SK-N-SH (cell line): Measurements from ENCODE around the gene CFDP1. TPM values are rescaled to one million over a fixed set of nuclear protein-coding genes. Genes with fewer than 3 reads are reported as not detected.

Experiments
- CTCF ChIA-PET: fragments of 300-600, 350-600 bp; formaldehyde crosslinking; extraction: SDS; loops from one replicate; lab custom pipeline; 2021; lab: Yijun Ruan, JAX
- POLR2A ChIA-PET: fragments of 350-600 bp; sonication (Branson Sonifier 250); formaldehyde crosslinking; extraction: SDS; loops from one replicate; lab custom pipeline; 2020; ENCODE audit warnings: antibody characterized with exemption, inconsistent platforms; lab: Yijun Ruan, JAX
- DNase-seq: peaks from one replicate; pipeline ENCODE4 v3.0.0; 2012
- H2AFZ ChIP-seq: fragments of 200-600 bp; sonication (generic); 2 replicates; pipeline ENCODE4 v1.8.1; 2016; ENCODE audit warnings: antibody characterized with exemption, mild to moderate bottlenecking, low read depth
- H3F3A ChIP-seq: fragments of 200-600 bp; sonication (generic); replicated peaks from 2 replicates; pipeline ENCODE3; 2016; ENCODE audit warnings: antibody characterized with exemption, mild to moderate bottlenecking; ENCODE audit not compliant: insufficient read depth
- H3K27ac ChIP-seq, 2 experiments: fragments of 200-500 bp in 1 of 2; fragments of 200-600 bp in 1 of 2; sonication (Bioruptor generic) in 1 of 2; sonication (generic), shearing (Covaris generic) in 1 of 2; 2 replicates each; pipeline versions ENCODE4 v1.5.1 to v1.6.1; 2014 to 2016; ENCODE audit warnings: low read depth in 2 of 2, inconsistent platforms in 1 of 2, low read length in 1 of 2, mild to moderate bottlenecking in 1 of 2, mixed read lengths in 1 of 2
- H3K27me3 ChIP-seq: fragments of 200-600 bp; sonication (generic), shearing (Covaris generic); 2 replicates; pipeline ENCODE4 v1.6.1; 2016; ENCODE audit warnings: mixed run types; ENCODE audit not compliant: insufficient read depth
- H3K36me3 ChIP-seq, 2 experiments: fragments of 200-500 bp in 1 of 2; fragments of 200-600 bp in 1 of 2; sonication (Bioruptor generic) in 1 of 2; sonication (generic) in 1 of 2; replicated peaks in 1 of 2; 2 replicates each; pipeline versions ENCODE3 to v1.5.1; 2014 to 2016; ENCODE audit warnings: low read length in 1 of 2, mild to moderate bottlenecking in 1 of 2; ENCODE audit not compliant: insufficient read depth in 2 of 2, control insufficient read depth in 1 of 2
- H3K4me1 ChIP-seq, 2 experiments: fragments of 200-500 bp in 1 of 2; fragments of 200-600 bp in 1 of 2; sonication (Bioruptor generic) in 1 of 2; sonication (generic), shearing (Covaris generic) in 1 of 2; 2 replicates each; pipeline versions ENCODE4 v1.5.1 to v1.6.1; 2014 to 2016; ENCODE audit warnings: low read depth in 1 of 2, low read length in 1 of 2, mixed run types in 1 of 2; ENCODE audit not compliant: insufficient read depth in 2 of 2, control insufficient read depth in 1 of 2
- H3K4me2 ChIP-seq: fragments of 200-600 bp; sonication (generic), shearing (Covaris generic); 2 replicates; pipeline ENCODE4 v1.6.1; 2017; ENCODE audit warnings: mixed run types
- H3K4me3 ChIP-seq, 2 experiments: fragments of 200-500 bp in 1 of 2; fragments of 200-600 bp in 1 of 2; sonication (Bioruptor generic) in 1 of 2; sonication (generic), shearing (Covaris generic) in 1 of 2; 2 replicates each; pipeline versions ENCODE4 v1.5.1 to v1.8.1; 2014 to 2016; ENCODE audit warnings: low read depth in 2 of 2, inconsistent platforms in 1 of 2, low read length in 1 of 2, mild to moderate bottlenecking in 1 of 2, mixed read lengths in 1 of 2, moderate library complexity in 1 of 2
- H3K79me2 ChIP-seq: fragments of 200-600 bp; sonication (generic); 2 replicates; pipeline ENCODE4 v1.8.1; 2017; ENCODE audit warnings: mild to moderate bottlenecking; ENCODE audit not compliant: insufficient read depth
- H3K9ac ChIP-seq: fragments of 200-600 bp; sonication (generic); 2 replicates; pipeline ENCODE4 v1.6.1; 2017; ENCODE audit warnings: mixed run types
- H3K9me2 ChIP-seq: fragments of 200-600 bp; sonication (generic); 2 replicates; pipeline ENCODE4 v1.6.1; 2017; ENCODE audit warnings: mixed run types
- H3K9me3 ChIP-seq: fragments of 200-600 bp; sonication (generic); 2 replicates; pipeline ENCODE4 v1.6.1; 2017; ENCODE audit warnings: mixed run types, mild to moderate bottlenecking, moderate library complexity
- H4K20me1 ChIP-seq: fragments of 200-600 bp; sonication (generic); 2 replicates; pipeline ENCODE4 v1.6.1; 2017; ENCODE audit warnings: mild to moderate bottlenecking, mixed run types; ENCODE audit not compliant: insufficient read depth
- EP300 ChIP-seq, 2 experiments: IDR thresholded peaks; 2 replicates each; pipeline versions ENCODE4 v1.4.0 to v1.6.1; 2012; ENCODE audit warnings: borderline replicate concordance in 1 of 2, low read depth in 1 of 2, low read length in 1 of 2
- FOXM1 ChIP-seq: IDR thresholded peaks from 2 replicates; pipeline ENCODE4 v1.4.0; 2012; ENCODE audit warnings: low read depth, mild to moderate bottlenecking
- NRF1 ChIP-seq: IDR thresholded peaks from 2 replicates; pipeline ENCODE4 v1.6.1; 2012; ENCODE audit warnings: low read depth, mild to moderate bottlenecking, low read length
- POLR2AphosphoS5 ChIP-seq: IDR thresholded peaks from 2 replicates; pipeline ENCODE4 v1.6.1; 2012; ENCODE audit warnings: low read depth, low read length
- SIN3A ChIP-seq: IDR thresholded peaks from 2 replicates; pipeline ENCODE4 v1.6.1; 2012; ENCODE audit warnings: low read depth, mild to moderate bottlenecking, low read length, moderate library complexity, borderline replicate concordance
- SMC3 ChIP-seq: IDR thresholded peaks from 2 replicates; pipeline ENCODE4 v1.6.1; 2012; ENCODE audit warnings: low read depth, low read length, improper control_type of control experiment
- TAF1 ChIP-seq: IDR thresholded peaks from 2 replicates; pipeline ENCODE4 v1.6.1; 2012; ENCODE audit warnings: low read depth, mild to moderate bottlenecking, low read length, moderate library complexity, borderline replicate concordance
- TEAD4 ChIP-seq: IDR thresholded peaks from 2 replicates; pipeline ENCODE4 v1.4.0; 2012; ENCODE audit warnings: mild to moderate bottlenecking, borderline replicate concordance; ENCODE audit not compliant: insufficient read depth
- WGBS: methylation state at CpG from one replicate; pipeline ENCODE4 v1.1.6; 2017; ENCODE audit warnings: low lambda C conversion rate; 5-methylcytosine and 5-hydroxymethylcytosine counted together
- polyA plus RNA-seq, 3 experiments: library from polyadenylated mRNA; depleted of rRNA; stranded (reverse); fragments of >200 nt; gene quantifications; 2 replicates each; pipeline ENCODE4 v1.2.3, GENCODE V29; 2012
- TF ChIP-seq, protein P1 (sequence below): IDR thresholded peaks from 2 replicates; pipeline ENCODE4 v1.4.0; 2012; ENCODE audit warnings: low read depth, borderline replicate concordance
- TF ChIP-seq, protein P2 (sequence below): IDR thresholded peaks from 2 replicates; pipeline ENCODE4 v1.6.1; 2012; ENCODE audit warnings: mild to moderate bottlenecking, low read depth, low read length, moderate library complexity

CFDP1 gene
- polyA plus RNA-seq, 1 of the 3 experiments (the other 2 are of a cell fraction) = 46.0 TPM

DNA sequence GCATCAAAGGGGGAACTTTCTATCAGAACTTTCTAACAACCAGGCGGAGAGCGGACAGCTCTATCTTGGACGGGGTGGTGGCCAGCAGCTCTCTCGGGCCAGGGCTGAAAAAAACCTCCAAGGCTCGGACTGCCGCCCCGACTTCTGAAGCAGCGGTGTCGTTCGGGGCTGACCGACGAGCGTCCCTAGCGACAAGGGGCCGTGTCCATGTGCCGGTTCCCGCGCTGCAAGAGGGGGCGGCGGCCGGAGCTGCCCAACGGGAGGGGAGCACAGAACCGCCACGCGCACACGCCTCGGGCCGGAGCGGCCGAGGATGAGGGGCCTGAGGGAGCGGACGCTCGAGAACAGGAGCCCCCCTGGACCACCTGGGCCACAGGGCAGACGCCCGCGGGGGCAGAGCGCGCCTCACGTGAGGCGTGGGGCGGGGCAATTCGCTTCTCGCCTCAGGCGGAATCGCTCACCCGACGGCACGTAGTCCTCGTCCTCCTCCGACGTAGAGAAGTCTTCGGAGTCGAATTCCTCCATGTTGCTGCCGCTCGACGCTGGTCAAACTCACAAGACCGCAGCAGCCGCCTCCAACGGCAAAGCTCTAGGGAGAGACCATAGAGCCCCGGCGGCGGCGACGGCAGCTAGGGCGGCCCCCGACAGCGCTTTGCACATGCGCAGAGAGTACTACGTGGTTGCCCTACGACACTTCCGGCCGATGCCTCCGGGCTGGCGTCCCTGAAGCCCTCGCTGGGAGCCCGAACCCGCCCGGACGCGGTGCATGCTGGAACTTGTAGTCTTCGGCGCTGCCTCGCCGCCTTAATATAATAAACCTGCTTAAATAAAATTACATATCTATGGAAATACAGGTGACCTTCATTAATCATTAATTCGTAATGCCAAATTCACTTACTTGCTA, at the start of gene CFDP1 (continued):
- TF ChIP-seq, protein P1, sequence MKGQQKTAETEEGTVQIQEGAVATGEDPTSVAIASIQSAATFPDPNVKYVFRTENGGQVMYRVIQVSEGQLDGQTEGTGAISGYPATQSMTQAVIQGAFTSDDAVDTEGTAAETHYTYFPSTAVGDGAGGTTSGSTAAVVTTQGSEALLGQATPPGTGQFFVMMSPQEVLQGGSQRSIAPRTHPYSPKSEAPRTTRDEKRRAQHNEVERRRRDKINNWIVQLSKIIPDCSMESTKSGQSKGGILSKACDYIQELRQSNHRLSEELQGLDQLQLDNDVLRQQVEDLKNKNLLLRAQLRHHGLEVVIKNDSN = peak; percentile 86
- TF ChIP-seq POLR2AphosphoS5 (peak; percentile 83), SMC3 (no peak), TAF1 (0 out of 2 replicates have a peak, but pooled peaks have one; percentile 43), FOXM1 (no peak), NRF1 (peak; percentile 76), SIN3A (peak; percentile 90; the same call in 1 of the 2 replicates), EP300 (IDR thresholded peaks at IDR 0.05; ENCODE audit: borderline replicate concordance in 1 of 2, low read depth in 1 of 2, low read length in 1 of 2) (0 out of 4 replicates have a peak, but pooled peaks of 1 of the 2 experiments have one; percentile 9)
- TF ChIP-seq, protein P2, sequence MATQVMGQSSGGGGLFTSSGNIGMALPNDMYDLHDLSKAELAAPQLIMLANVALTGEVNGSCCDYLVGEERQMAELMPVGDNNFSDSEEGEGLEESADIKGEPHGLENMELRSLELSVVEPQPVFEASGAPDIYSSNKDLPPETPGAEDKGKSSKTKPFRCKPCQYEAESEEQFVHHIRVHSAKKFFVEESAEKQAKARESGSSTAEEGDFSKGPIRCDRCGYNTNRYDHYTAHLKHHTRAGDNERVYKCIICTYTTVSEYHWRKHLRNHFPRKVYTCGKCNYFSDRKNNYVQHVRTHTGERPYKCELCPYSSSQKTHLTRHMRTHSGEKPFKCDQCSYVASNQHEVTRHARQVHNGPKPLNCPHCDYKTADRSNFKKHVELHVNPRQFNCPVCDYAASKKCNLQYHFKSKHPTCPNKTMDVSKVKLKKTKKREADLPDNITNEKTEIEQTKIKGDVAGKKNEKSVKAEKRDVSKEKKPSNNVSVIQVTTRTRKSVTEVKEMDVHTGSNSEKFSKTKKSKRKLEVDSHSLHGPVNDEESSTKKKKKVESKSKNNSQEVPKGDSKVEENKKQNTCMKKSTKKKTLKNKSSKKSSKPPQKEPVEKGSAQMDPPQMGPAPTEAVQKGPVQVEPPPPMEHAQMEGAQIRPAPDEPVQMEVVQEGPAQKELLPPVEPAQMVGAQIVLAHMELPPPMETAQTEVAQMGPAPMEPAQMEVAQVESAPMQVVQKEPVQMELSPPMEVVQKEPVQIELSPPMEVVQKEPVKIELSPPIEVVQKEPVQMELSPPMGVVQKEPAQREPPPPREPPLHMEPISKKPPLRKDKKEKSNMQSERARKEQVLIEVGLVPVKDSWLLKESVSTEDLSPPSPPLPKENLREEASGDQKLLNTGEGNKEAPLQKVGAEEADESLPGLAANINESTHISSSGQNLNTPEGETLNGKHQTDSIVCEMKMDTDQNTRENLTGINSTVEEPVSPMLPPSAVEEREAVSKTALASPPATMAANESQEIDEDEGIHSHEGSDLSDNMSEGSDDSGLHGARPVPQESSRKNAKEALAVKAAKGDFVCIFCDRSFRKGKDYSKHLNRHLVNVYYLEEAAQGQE = no peak

DNA sequence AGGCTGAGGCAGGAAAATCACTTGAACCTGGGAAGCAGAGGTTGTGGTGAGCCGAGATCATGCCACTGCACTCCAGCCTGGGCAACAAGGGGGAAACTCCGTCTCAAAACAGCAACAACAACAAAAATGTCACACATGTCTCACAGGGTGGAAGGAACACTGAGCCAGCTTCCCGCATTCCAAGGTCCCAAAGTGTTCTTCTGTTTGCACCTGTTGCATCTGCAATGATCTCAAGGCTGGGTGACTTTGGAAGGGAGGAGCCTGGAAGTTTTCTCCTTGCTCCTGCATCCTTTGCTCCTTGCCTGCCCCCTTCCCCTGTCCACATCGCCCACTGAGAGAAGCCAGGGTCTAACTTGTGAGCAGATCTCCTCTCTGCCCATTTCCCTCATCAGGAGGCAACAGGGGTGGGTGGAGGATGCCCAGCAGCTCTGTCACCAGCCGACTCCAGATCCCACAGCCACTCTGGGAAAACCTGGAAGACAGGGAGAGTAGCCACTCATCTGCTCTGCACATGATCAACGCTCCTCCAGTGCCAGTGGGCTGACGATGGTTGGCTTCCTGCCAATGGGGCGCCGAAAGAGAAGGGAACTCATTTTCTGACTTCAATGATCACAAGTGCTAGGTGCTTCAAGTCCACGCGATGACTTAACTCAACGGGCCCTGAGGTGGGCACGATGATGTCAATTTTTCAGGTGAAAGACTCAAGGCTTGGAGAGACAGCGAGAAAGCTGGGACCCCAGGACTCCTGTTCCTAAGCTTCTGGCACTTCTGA, 49.3 kb upstream of the CFDP1 start:
- Histone ChIP-seq H3K9me3 (no peaks in the 10 kb centered on the region), H3K36me3 (no peaks in the 10 kb centered on the region), H3K9me2 (no peaks in the 10 kb centered on the region), H3K4me2 (no peak overlapping the region), H3K27me3 (no peaks in the 10 kb centered on the region), H3K4me3 (no peak overlapping the region), H3K4me1 (peaks cover 0 to 1% of the 10 kb centered on the region in 2 experiments; a peak in 1 of 4 replicates), H4K20me1 (no peaks in the 10 kb centered on the region), H3K79me2 (no peaks in the 10 kb centered on the region), H3F3A (no peaks in the 10 kb centered on the region), H2AFZ (no peak overlapping the region), H3K27ac (no peak overlapping the region), H3K9ac (no peak overlapping the region)
- POLR2A ChIA-PET = no interaction called here
- 71% methylated on average over 14 of the region's 14 CpGs for WGBS
- TF ChIP-seq TEAD4 (no peak), FOXM1 (no peak)
- DNase-seq = no peak
- CTCF ChIA-PET = interaction anchor here (2.6 kb wide), 1 partner anchor 12 kb away, joined by 8 read pairs; no protein-coding TSS in a partner anchor
